Loucy (cell line): ENCODE results near the gene CAMTA2.
A peak's percentile ranks its signal among the peaks of the same experiment; 100 is the strongest.

ENCODE experiments used
- H2AFZ ChIP-seq: fragments of 200-600 bp; sonication (generic); 2 replicates; pipeline ENCODE4 v1.6.0; 2016; ENCODE audit warnings: antibody characterized with exemption, mild to moderate bottlenecking, low read length, moderate library complexity
- H3F3A ChIP-seq: fragments of 200-600 bp; 2 replicates; pipeline ENCODE4 v1.6.0; 2016; ENCODE audit warnings: antibody characterized with exemption, low read depth, mild to moderate bottlenecking
- H3K27me3 ChIP-seq: fragments of 200-600 bp; sonication (generic); 2 replicates; pipeline ENCODE4 v1.6.1; 2014; ENCODE audit warnings: low read length, mild to moderate bottlenecking; ENCODE audit not compliant: insufficient read depth, poor library complexity, severe bottlenecking
- H3K36me3 ChIP-seq: fragments of 200-600 bp; sonication (generic); 2 replicates; pipeline ENCODE4 v1.6.1; 2016; ENCODE audit warnings: low read length; ENCODE audit not compliant: insufficient read depth
- H3K4me1 ChIP-seq: fragments of 200-600 bp; sonication (generic); 2 replicates; pipeline ENCODE4 v1.5.1; 2014; ENCODE audit warnings: low read length, mild to moderate bottlenecking; ENCODE audit not compliant: insufficient read depth, poor library complexity, severe bottlenecking
- H3K4me2 ChIP-seq: fragments of 200-600 bp; sonication (generic); 2 replicates; pipeline ENCODE4 v1.6.0; 2014; ENCODE audit warnings: antibody characterized with exemption, low read length, low read depth, mild to moderate bottlenecking; ENCODE audit not compliant: poor library complexity, severe bottlenecking
- H3K4me3 ChIP-seq: fragments of 200-600 bp; sonication (generic); 2 replicates; pipeline ENCODE4 v1.5.1; 2014; ENCODE audit warnings: low read length, mild to moderate bottlenecking, mixed read lengths; ENCODE audit not compliant: poor library complexity, severe bottlenecking
- H3K79me2 ChIP-seq: fragments of 200-600 bp; sonication (generic); 2 replicates; pipeline ENCODE4 v1.6.1; 2014; ENCODE audit warnings: low read length; ENCODE audit not compliant: insufficient read depth
- H3K9ac ChIP-seq: fragments of 200-600 bp; sonication (generic); 2 replicates; pipeline ENCODE4 v1.6.0; 2014; ENCODE audit warnings: mild to moderate bottlenecking, low read depth, low read length, moderate library complexity; ENCODE audit not compliant: poor library complexity, severe bottlenecking
- H3K9me2 ChIP-seq: fragments of 200-600 bp; sonication (generic); replicated peaks from 2 replicates; pipeline ENCODE4 v1.6.1; 2016; ENCODE audit warnings: low read depth, low read length, mixed read lengths
- H3K9me3 ChIP-seq: fragments of 200-600 bp; sonication (generic); 2 replicates; pipeline ENCODE4 v1.6.1; 2014; ENCODE audit warnings: mild to moderate bottlenecking, antibody characterized with exemption, low read length, low read depth; ENCODE audit not compliant: insufficient read depth
- H4K20me1 ChIP-seq: fragments of 200-600 bp; sonication (generic); 2 replicates; pipeline ENCODE4 v1.6.0; 2014; ENCODE audit warnings: antibody characterized with exemption, low read length, mild to moderate bottlenecking; ENCODE audit not compliant: insufficient read depth, poor library complexity, severe bottlenecking
- CTCF ChIP-seq: fragments of 200-600 bp; sonication (generic); conservative IDR thresholded peaks from 2 replicates; pipeline ENCODE4 v1.5.1; 2014; ENCODE audit warnings: mild to moderate bottlenecking, antibody characterized with exemption, low read length
- EZH2phosphoT487 ChIP-seq: fragments of 200-600 bp; IDR thresholded peaks from 2 replicates; pipeline ENCODE4 v1.6.1; 2018; ENCODE audit warnings: antibody characterized with exemption, mild to moderate bottlenecking, moderate library complexity, borderline replicate concordance

Gene CAMTA2

DNA sequence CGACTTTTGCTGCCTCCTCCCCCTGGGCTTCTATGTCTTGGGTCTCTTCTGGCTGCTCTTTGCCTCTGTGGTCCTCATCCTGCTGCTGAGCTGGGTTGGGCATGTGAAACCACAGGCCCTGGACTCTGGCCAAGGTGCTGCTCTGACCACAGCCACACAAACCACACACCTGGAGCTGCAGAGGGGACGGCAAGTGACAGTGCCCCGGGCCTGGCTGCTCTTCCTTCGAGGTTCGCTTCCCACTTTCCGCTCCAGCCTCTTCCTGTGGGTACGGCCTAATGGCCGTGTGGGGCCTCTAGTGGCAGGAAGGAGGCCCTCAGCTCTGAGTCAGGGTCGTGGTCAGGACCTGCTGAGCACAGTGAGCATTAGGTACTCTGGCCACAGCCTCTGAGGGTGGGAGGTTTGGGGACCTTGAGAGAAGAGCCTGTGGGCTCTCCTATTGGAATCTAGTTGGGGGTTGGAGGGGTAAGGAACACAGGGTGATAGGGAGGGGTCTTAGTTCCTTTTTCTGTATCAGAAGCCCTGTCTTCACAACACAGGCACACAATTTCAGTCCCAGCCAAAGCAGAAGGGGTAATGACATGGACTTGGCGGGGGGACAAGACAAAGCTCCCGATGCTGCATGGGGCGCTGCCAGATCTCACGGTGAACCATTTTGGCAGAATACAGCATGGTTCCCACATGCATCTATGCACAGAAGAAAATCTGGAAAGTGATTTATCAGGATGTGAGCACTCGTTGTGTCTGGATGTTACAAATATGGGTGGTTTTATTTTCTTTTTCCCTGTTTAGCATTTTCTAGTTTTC, 53.1 kb downstream of the CAMTA2 start:
- H3K27me3 ChIP-seq, result no peaks in the 10 kb centered on the region
- TF ChIP-seq CTCF (peak; percentile 58), EZH2phosphoT487 (no peak)
- H3K9ac ChIP-seq, result peak overlapping the region; percentile 52
- peaks cover 3% of the 10 kb centered on the region for H4K20me1 ChIP-seq
- H3K79me2 ChIP-seq, result peaks cover 30% of the 10 kb centered on the region
- peak overlapping the region; percentile 50 for H3K4me3 ChIP-seq
- no peaks in the 10 kb centered on the region for H3K9me2 ChIP-seq
- no peaks in the 10 kb centered on the region for H3K9me3 ChIP-seq
- H3K4me2 ChIP-seq, result peak overlapping the region; percentile 80
- H3K36me3 ChIP-seq, result no peaks in the 10 kb centered on the region
- no peak overlapping the region for H2AFZ ChIP-seq
- H3F3A ChIP-seq, result peaks cover 6% of the 10 kb centered on the region; the same call in 1 of the 2 replicates
- peaks cover 47% of the 10 kb centered on the region for H3K4me1 ChIP-seq

GRCh38 chr17:4933646-4934045, 53.8 kb downstream of the CAMTA2 start:
- peak overlapping the region; percentile 80 for H3K4me2 ChIP-seq
- H3K9ac ChIP-seq, result peak overlapping the region; percentile 52
- H3F3A ChIP-seq, result peaks cover 6% of the 10 kb centered on the region; the same call in 1 of the 2 replicates
- H3K4me1 ChIP-seq, result peaks cover 42% of the 10 kb centered on the region
- no peak for TF ChIP-seq CTCF
- TF ChIP-seq EZH2phosphoT487, result no peak
- no peak overlapping the region for H2AFZ ChIP-seq
- H3K4me3 ChIP-seq, result peak overlapping the region; percentile 50
- no peaks in the 10 kb centered on the region for H3K9me2 ChIP-seq
- no peaks in the 10 kb centered on the region for H3K27me3 ChIP-seq
- no peaks in the 10 kb centered on the region for H3K36me3 ChIP-seq
- peaks cover 23% of the 10 kb centered on the region for H3K79me2 ChIP-seq
- H3K9me3 ChIP-seq, result no peaks in the 10 kb centered on the region
- H4K20me1 ChIP-seq, result no peaks in the 10 kb centered on the region

DNA sequence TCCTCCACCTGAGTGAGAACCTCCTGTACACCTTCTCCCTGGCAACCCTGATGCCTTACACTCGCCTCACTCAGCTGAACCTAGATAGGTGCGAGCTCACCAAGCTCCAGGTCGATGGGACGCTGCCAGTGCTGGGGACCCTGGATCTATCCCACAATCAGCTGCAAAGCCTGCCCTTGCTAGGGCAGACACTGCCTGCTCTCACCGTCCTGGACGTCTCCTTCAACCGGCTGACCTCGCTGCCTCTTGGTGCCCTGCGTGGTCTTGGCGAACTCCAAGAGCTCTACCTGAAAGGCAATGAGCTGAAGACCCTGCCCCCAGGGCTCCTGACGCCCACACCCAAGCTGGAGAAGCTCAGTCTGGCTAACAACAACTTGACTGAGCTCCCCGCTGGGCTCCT, 54.7 kb downstream of the CAMTA2 start:
- Histone ChIP-seq H2AFZ (no peak overlapping the region), H3K4me2 (no peak overlapping the region), H3K9me3 (no peaks in the 10 kb centered on the region), H3K27me3 (no peaks in the 10 kb centered on the region), H3K4me1 (peaks cover 38% of the 10 kb centered on the region), H3F3A (peaks cover 6% of the 10 kb centered on the region; the same call in 1 of the 2 replicates), H3K9ac (no peak overlapping the region), H3K36me3 (no peaks in the 10 kb centered on the region), H4K20me1 (no peaks in the 10 kb centered on the region), H3K9me2 (no peaks in the 10 kb centered on the region), H3K4me3 (no peak overlapping the region), H3K79me2 (peaks cover 14% of the 10 kb centered on the region; the same call in 1 of the 2 replicates)
- no peak for TF ChIP-seq EZH2phosphoT487
- no peak for TF ChIP-seq CTCF
